IPS-20b (cell line): ENCODE results near the gene ADK.

Experiments
- H3K27ac ChIP-seq: one replicate; pipeline ENCODE4 v1.5.1; 2013; ENCODE audit warnings: low read length
- H3K27me3 ChIP-seq: 2 replicates; pipeline ENCODE4 v1.6.1; 2013; ENCODE audit warnings: mild to moderate bottlenecking, low read length, inconsistent platforms; ENCODE audit not compliant: insufficient read depth
- H3K36me3 ChIP-seq: 2 replicates; pipeline ENCODE4 v1.6.1; 2013; ENCODE audit warnings: low read depth, mild to moderate bottlenecking, inconsistent platforms, low read length, moderate library complexity; ENCODE audit not compliant: insufficient read depth
- H3K4me1 ChIP-seq: 2 replicates; pipeline ENCODE4 v1.6.1; 2013; ENCODE audit warnings: mild to moderate bottlenecking, control low read depth, inconsistent platforms, low read length, moderate library complexity; ENCODE audit not compliant: insufficient read depth
- H3K4me3 ChIP-seq: 2 replicates; pipeline ENCODE4 v1.5.1; 2013; ENCODE audit warnings: mild to moderate bottlenecking, low read length, inconsistent platforms
- H3K9ac ChIP-seq: 2 replicates; pipeline ENCODE4 v1.6.1; 2013; ENCODE audit warnings: low read depth, mild to moderate bottlenecking, inconsistent platforms, low read length, moderate library complexity
- H3K9me3 ChIP-seq: 2 replicates; pipeline ENCODE4 v1.6.1; 2013; ENCODE audit warnings: mild to moderate bottlenecking, low read depth, low read length, inconsistent platforms; ENCODE audit not compliant: insufficient read depth

The ADK gene

GRCh38 chr10:74642901-74643595 lies 492.0 kb downstream of the ADK start:
- H3K9me3 ChIP-seq = no peaks in the 10 kb centered on the region
- H3K9ac ChIP-seq = no peak overlapping the region
- no peak overlapping the region for H3K4me3 ChIP-seq
- H3K27me3 ChIP-seq = no peaks in the 10 kb centered on the region
- H3K36me3 ChIP-seq = no peaks in the 10 kb centered on the region
- H3K4me1 ChIP-seq = peaks cover 23% of the 10 kb centered on the region; the same call in 1 of the 2 replicates
- no peak overlapping the region for H3K27ac ChIP-seq

GRCh38 chr10:74643596-74643975 lies 492.6 kb downstream of the ADK start:
- no peaks in the 10 kb centered on the region for H3K27me3 ChIP-seq

GRCh38 chr10:74644738-74645137 lies 493.7 kb downstream of the ADK start:
- Histone ChIP-seq H3K4me1 (peaks cover 23% of the 10 kb centered on the region; the same call in 1 of the 2 replicates), H3K9me3 (no peaks in the 10 kb centered on the region), H3K9ac (no peak overlapping the region), H3K27ac (no peak overlapping the region), H3K4me3 (no peak overlapping the region), H3K27me3 (no peaks in the 10 kb centered on the region), H3K36me3 (no peaks in the 10 kb centered on the region)

More at GRCh38 chr10:74643596-74643975, 492.6 kb downstream of the ADK start:
- H3K9me3 ChIP-seq = no peaks in the 10 kb centered on the region
- H3K36me3 ChIP-seq = no peaks in the 10 kb centered on the region
- peaks cover 23% of the 10 kb centered on the region; the same call in 1 of the 2 replicates for H3K4me1 ChIP-seq
- H3K27ac ChIP-seq = no peak overlapping the region
- H3K9ac ChIP-seq = no peak overlapping the region
- H3K4me3 ChIP-seq = no peak overlapping the region

- H3K4me1 ChIP-seq = peaks cover 15% of the 10 kb centered on the region; the same call in 1 of the 2 replicates
- H3K36me3 ChIP-seq = no peaks in the 10 kb centered on the region
- H3K4me3 ChIP-seq = no peak overlapping the region
- H3K9ac ChIP-seq = no peak overlapping the region
- H3K9me3 ChIP-seq = no peaks in the 10 kb centered on the region
- no peaks in the 10 kb centered on the region for H3K27me3 ChIP-seq
- no peak overlapping the region for H3K27ac ChIP-seq
Measured at GRCh38 chr10:74645692-74646091, 494.7 kb downstream of the ADK start.

- no peaks in the 10 kb centered on the region for H3K9me3 ChIP-seq
- H3K9ac ChIP-seq = no peak overlapping the region
- H3K36me3 ChIP-seq = no peaks in the 10 kb centered on the region
- H3K4me1 ChIP-seq = peaks cover 12% of the 10 kb centered on the region; the same call in 1 of the 2 replicates
- no peaks in the 10 kb centered on the region for H3K27me3 ChIP-seq
- H3K27ac ChIP-seq = no peak overlapping the region
- no peak overlapping the region for H3K4me3 ChIP-seq
Measured at GRCh38 chr10:74650613-74651012, 499.6 kb downstream of the ADK start.

GRCh38 chr10:74651565-74651964 lies 500.5 kb downstream of the ADK start:
- no peak overlapping the region for H3K9ac ChIP-seq
- H3K36me3 ChIP-seq = no peaks in the 10 kb centered on the region
- peaks cover 3% of the 10 kb centered on the region; the same call in 1 of the 2 replicates for H3K4me1 ChIP-seq
- H3K27me3 ChIP-seq = no peaks in the 10 kb centered on the region
- no peak overlapping the region for H3K27ac ChIP-seq
- no peaks in the 10 kb centered on the region for H3K9me3 ChIP-seq
- no peak overlapping the region for H3K4me3 ChIP-seq

- H3K27ac ChIP-seq = no peak overlapping the region
- H3K9me3 ChIP-seq = no peaks in the 10 kb centered on the region
- H3K4me3 ChIP-seq = no peak overlapping the region
- H3K9ac ChIP-seq = no peak overlapping the region
- H3K4me1 ChIP-seq = no peaks in the 10 kb centered on the region
- no peaks in the 10 kb centered on the region for H3K36me3 ChIP-seq
- H3K27me3 ChIP-seq = no peaks in the 10 kb centered on the region
Measured at GRCh38 chr10:74652664-74653063, 501.6 kb downstream of the ADK start.

- Histone ChIP-seq H3K27me3 (no peaks in the 10 kb centered on the region), H3K36me3 (no peaks in the 10 kb centered on the region), H3K9me3 (no peaks in the 10 kb centered on the region), H3K4me3 (no peak overlapping the region), H3K4me1 (no peaks in the 10 kb centered on the region), H3K9ac (no peak overlapping the region), H3K27ac (no peak overlapping the region)
Measured at GRCh38 chr10:74658511-74658910, 507.5 kb downstream of the ADK start.

- Histone ChIP-seq H3K4me1 (no peaks in the 10 kb centered on the region), H3K36me3 (no peaks in the 10 kb centered on the region), H3K9me3 (no peaks in the 10 kb centered on the region), H3K4me3 (no peak overlapping the region), H3K9ac (no peak overlapping the region), H3K27ac (no peak overlapping the region), H3K27me3 (no peaks in the 10 kb centered on the region)
Measured at GRCh38 chr10:74662635-74663034, 511.6 kb downstream of the ADK start.

GRCh38 chr10:74669210-74669609 lies 518.2 kb downstream of the ADK start:
- Histone ChIP-seq H3K27me3 (no peaks in the 10 kb centered on the region), H3K27ac (no peak overlapping the region), H3K36me3 (no peaks in the 10 kb centered on the region), H3K9me3 (no peaks in the 10 kb centered on the region), H3K9ac (no peak overlapping the region), H3K4me1 (no peaks in the 10 kb centered on the region), H3K4me3 (no peak overlapping the region)

- H3K9ac ChIP-seq = no peak overlapping the region
- no peak overlapping the region for H3K4me3 ChIP-seq
Measured at GRCh38 chr10:74671716-74672115, 520.7 kb downstream of the ADK start.

GRCh38 chr10:74672430-74673165 lies 521.6 kb downstream of the ADK start:
- no peaks in the 10 kb centered on the region for H3K27me3 ChIP-seq
- H3K36me3 ChIP-seq = no peaks in the 10 kb centered on the region
- no peaks in the 10 kb centered on the region for H3K9me3 ChIP-seq
- no peak overlapping the region for H3K9ac ChIP-seq
- no peak overlapping the region for H3K4me3 ChIP-seq
- H3K27ac ChIP-seq = no peak overlapping the region
- H3K4me1 ChIP-seq = no peaks in the 10 kb centered on the region

More at GRCh38 chr10:74671716-74672115, 520.7 kb downstream of the ADK start:
- Histone ChIP-seq H3K27ac (no peak overlapping the region), H3K9me3 (no peaks in the 10 kb centered on the region), H3K4me1 (no peaks in the 10 kb centered on the region), H3K27me3 (no peaks in the 10 kb centered on the region), H3K36me3 (no peaks in the 10 kb centered on the region)
